Tibial artery (tissue), 4 donors: ENCODE data around the gene PDILT.
"Not testable (repeated sequence)": the region's sequence is repeated elsewhere in the genome, so short reads cannot be mapped to it uniquely, and the experiment has no call there.

Experiments
- DNase-seq, 2 donors: peaks; one replicate each; pipeline ENCODE4 v3.0.0-alpha.2; 2019
- H3K27ac ChIP-seq, 2 donors: fragments of 200-600 bp; sonication (generic) in 1 of 2; 1 replicate in 1 of 2; 2 replicates in 1 of 2; pipeline ENCODE4 v1.5.1; 2018 to 2019; ENCODE audit warnings: mild to moderate bottlenecking in 1 of 2
- H3K27me3 ChIP-seq, 2 donors: fragments of 200-600 bp; sonication (generic) in 1 of 2; one replicate each; pipeline versions ENCODE4 v1.5.1 to v1.6.0; 2016 to 2019
- H3K36me3 ChIP-seq, 3 donors: fragments of 200-600 bp; sonication (generic) in 2 of 3; one replicate each; pipeline ENCODE4 v1.5.1; 2016 to 2019; ENCODE audit warnings: mild to moderate bottlenecking in 2 of 3
- H3K4me1 ChIP-seq, 4 donors: fragments of 200-600 bp; sonication (generic) in 2 of 4; 1 replicate in 3 of 4; 2 replicates in 1 of 4; pipeline ENCODE4 v1.5.1; 2016 to 2019
- H3K4me3 ChIP-seq, 2 donors: fragments of 200-600 bp; sonication (generic) in 1 of 2; 1 replicate in 1 of 2; 2 replicates in 1 of 2; pipeline ENCODE4 v1.5.1; 2018 to 2019; ENCODE audit warnings: mild to moderate bottlenecking in 2 of 2
- H3K9me3 ChIP-seq, 3 donors: fragments of 200-600 bp; sonication (generic) in 1 of 3; one replicate each; pipeline ENCODE4 v1.5.1; 2016 to 2019
- intact Hi-C: fragments of 100-400 bp; cut with DNase I; formaldehyde crosslinking; loops from one replicate; pipeline ENCODE4 v1.15.0; 2023; ENCODE audit warnings: low total_unique reads
- TF ChIP-seq, protein P1 (sequence below), 2 experiments: fragments of 200-600 bp in 1 of 2; fragments of 450-650 bp in 1 of 2; IDR thresholded peaks; one replicate each; pipeline ENCODE4 v1.5.1; 2017 to 2019; ENCODE audit warnings: antibody characterized with exemption in 2 of 2, mild to moderate bottlenecking in 1 of 2, moderate library complexity in 1 of 2

Gene PDILT

DNA sequence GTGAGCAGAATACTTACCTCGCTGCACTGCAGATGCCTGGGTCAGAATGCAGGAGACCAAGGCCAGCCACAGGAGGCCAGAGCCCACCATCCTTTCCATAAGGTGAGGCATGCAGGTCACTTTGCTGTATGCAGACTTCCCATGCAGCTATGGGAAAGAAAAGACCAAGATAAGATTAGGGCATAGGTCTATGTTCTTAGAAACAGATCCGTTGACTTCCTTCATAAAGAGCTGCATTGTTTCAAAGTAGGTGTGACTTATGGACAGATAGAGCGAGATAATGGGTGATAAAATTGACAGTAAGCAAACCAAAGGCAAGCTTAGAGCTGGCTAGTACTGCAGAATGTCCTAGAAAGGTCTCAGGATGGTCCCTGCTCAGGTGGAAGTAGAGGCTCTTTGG lies 78.2 kb downstream of the PDILT start:
- no peaks in the 10 kb centered on the region for H3K27me3 ChIP-seq
- DNase-seq, result no peak
- TF ChIP-seq, protein P1, sequence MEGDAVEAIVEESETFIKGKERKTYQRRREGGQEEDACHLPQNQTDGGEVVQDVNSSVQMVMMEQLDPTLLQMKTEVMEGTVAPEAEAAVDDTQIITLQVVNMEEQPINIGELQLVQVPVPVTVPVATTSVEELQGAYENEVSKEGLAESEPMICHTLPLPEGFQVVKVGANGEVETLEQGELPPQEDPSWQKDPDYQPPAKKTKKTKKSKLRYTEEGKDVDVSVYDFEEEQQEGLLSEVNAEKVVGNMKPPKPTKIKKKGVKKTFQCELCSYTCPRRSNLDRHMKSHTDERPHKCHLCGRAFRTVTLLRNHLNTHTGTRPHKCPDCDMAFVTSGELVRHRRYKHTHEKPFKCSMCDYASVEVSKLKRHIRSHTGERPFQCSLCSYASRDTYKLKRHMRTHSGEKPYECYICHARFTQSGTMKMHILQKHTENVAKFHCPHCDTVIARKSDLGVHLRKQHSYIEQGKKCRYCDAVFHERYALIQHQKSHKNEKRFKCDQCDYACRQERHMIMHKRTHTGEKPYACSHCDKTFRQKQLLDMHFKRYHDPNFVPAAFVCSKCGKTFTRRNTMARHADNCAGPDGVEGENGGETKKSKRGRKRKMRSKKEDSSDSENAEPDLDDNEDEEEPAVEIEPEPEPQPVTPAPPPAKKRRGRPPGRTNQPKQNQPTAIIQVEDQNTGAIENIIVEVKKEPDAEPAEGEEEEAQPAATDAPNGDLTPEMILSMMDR (IDR thresholded peaks at IDR 0.05), result no peak
- no peak overlapping the region for H3K4me3 ChIP-seq
- H3K9me3 ChIP-seq, result no peaks in the 10 kb centered on the region
- no peak overlapping the region for H3K27ac ChIP-seq
- intact Hi-C loops, result no loop called here
- H3K4me1 ChIP-seq, result no peaks in the 10 kb centered on the region
- H3K36me3 ChIP-seq, result no peaks in the 10 kb centered on the region

DNA sequence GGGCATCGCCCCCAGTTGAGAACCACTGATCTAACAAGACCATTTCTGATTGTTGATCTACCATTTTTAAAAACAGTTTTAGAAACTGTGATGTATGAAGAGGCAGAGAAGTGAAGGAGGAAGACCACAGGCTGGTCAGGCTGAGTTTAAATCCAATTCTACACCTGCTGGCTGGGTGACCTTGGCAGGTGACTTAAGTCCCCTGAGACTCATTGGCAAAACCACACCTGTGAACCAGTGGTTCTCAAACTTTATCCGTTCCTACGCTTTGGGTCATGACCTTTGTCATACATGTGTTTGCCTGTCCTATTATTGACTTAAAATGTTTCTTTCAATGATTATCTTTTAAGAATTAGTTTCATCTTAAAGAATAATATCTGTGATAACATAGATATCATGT lies 79.5 kb downstream of the PDILT start:
- no peaks in the 10 kb centered on the region for H3K4me1 ChIP-seq
- H3K9me3 ChIP-seq, result no peaks in the 10 kb centered on the region
- DNase-seq, result no peak
- no peaks in the 10 kb centered on the region for H3K36me3 ChIP-seq
- intact Hi-C loops, result no loop called here
- no peak overlapping the region for H3K27ac ChIP-seq
- H3K4me3 ChIP-seq, result no peak overlapping the region
- TF ChIP-seq, protein P1 (IDR thresholded peaks at IDR 0.05), result no peak
- no peaks in the 10 kb centered on the region for H3K27me3 ChIP-seq

DNA sequence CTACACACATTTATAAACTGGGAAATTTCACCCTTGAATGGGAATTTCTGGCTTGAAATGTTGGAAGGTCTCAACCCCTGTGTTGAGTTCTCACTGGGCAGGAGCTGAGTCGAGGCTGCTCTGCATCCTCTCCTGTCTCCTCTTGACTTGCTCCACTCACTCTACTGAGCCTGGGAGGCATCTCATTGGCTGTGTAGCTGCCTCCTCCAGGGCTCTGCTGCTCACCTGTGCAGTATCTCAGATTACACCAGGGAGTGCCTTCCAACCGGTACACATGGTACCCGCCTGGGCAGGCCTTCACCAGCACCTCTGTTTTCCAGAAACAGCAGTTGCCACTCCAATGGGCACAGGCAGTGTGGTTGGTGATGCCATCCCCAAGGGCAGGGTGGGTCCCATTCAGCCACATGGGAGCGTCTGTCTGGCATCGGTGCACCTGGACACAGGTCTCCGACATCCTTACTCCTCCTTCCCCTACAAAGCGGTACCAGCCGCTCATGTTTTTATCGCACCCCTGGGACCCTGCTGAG lies 80.9 kb downstream of the PDILT start:
- Histone ChIP-seq H3K4me1 (no peaks in the 10 kb centered on the region), H3K9me3 (no peaks in the 10 kb centered on the region), H3K27me3 (no peaks in the 10 kb centered on the region), H3K4me3 (no peak overlapping the region), H3K27ac (no peak overlapping the region), H3K36me3 (no peaks in the 10 kb centered on the region)
- intact Hi-C loops, result no loop called here
- DNase-seq, result no peak
- TF ChIP-seq, protein P1 (IDR thresholded peaks at IDR 0.05), result no peak

GRCh38 chr16:20322696-20323095 lies 81.8 kb downstream of the PDILT start:
- DNase-seq, result no peak
- intact Hi-C loops, result no loop called here
- Histone ChIP-seq H3K9me3 (no peaks in the 10 kb centered on the region), H3K27me3 (no peaks in the 10 kb centered on the region), H3K36me3 (no peaks in the 10 kb centered on the region), H3K27ac (no peak overlapping the region), H3K4me3 (no peak overlapping the region), H3K4me1 (no peaks in the 10 kb centered on the region)
- TF ChIP-seq, protein P1 (IDR thresholded peaks at IDR 0.05), result no peak

GRCh38 chr16:20321671-20322070 lies 82.9 kb downstream of the PDILT start:
- TF ChIP-seq, protein P1 (IDR thresholded peaks at IDR 0.05), result no peak
- H3K9me3 ChIP-seq, result no peaks in the 10 kb centered on the region
- no peak for DNase-seq

DNA sequence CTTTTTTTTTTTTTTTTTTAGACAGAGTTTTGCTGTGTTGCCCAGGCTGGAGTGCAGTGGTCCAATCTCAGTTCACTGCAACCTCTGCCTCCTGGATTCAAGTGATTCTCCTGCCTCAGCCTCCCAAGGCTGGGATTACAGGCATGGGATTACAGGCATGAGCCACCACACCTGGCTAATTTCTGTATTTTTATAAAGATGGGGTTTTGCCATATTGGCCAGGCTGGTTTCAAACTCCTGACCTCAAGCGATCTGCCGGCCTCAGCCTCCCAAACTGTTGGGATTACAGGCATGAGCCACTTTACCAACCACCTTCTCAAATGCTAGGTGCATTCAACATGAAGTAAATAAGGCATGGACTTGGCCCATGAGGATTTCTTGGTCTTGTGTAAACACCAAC lies 83.5 kb downstream of the PDILT start:
- H3K27ac ChIP-seq, H3K27me3 ChIP-seq, H3K4me3 ChIP-seq, H3K36me3 ChIP-seq, DNase-seq, intact Hi-C loops, H3K9me3 ChIP-seq, H3K4me1 ChIP-seq: not testable (repeated sequence)

More at GRCh38 chr16:20321671-20322070, 82.9 kb downstream of the PDILT start:
- Histone ChIP-seq H3K4me3 (no peak overlapping the region), H3K27ac (no peak overlapping the region), H3K27me3 (no peaks in the 10 kb centered on the region), H3K36me3 (no peaks in the 10 kb centered on the region), H3K4me1 (no peaks in the 10 kb centered on the region)
- intact Hi-C loops, result no loop called here
